Transverse colon (tissue), 4 donors: ENCODE data around the gene BSND. TPM values are rescaled to one million over a fixed set of nuclear protein-coding genes. Genes with fewer than 3 reads are reported as not detected.

Source experiments
- DNase-seq: peaks from one replicate; pipeline ENCODE4 v3.0.0-alpha.2; 2019
- H3K27ac ChIP-seq, 4 donors: fragments of 200-600 bp; sonication (generic); 2 replicates each; pipeline ENCODE4 v1.5.1; 2016 to 2018; ENCODE audit warnings: inconsistent platforms in 4 of 4
- H3K27me3 ChIP-seq: fragments of 200-600 bp; sonication (generic); 2 replicates; pipeline ENCODE4 v1.5.1; 2017; ENCODE audit warnings: inconsistent platforms
- H3K36me3 ChIP-seq, 4 donors: fragments of 200-600 bp; sonication (generic); 2 replicates each; pipeline ENCODE4 v1.5.1; 2017 to 2019; ENCODE audit warnings: inconsistent platforms in 4 of 4
- H3K4me1 ChIP-seq, 4 donors: fragments of 200-600 bp; sonication (generic); 2 replicates each; pipeline ENCODE4 v1.5.1; 2017 to 2020; ENCODE audit warnings: inconsistent platforms in 4 of 4
- H3K4me3 ChIP-seq, 4 donors: fragments of 200-600 bp; sonication (generic); 1 replicate in 1 of 4; 2 replicates in 3 of 4; pipeline versions ENCODE4 v1.5.1 to v1.6.1; 2017 to 2019; ENCODE audit warnings: inconsistent platforms in 4 of 4
- H3K9me3 ChIP-seq, 2 donors: fragments of 200-600 bp; sonication (generic); 2 replicates each; pipeline ENCODE4 v1.5.1; 2017 to 2019; ENCODE audit warnings: inconsistent platforms in 2 of 2
- CTCF ChIP-seq, 5 experiments: fragments of 200-600 bp in 3 of 5; fragments of 450-650 bp in 2 of 5; sonication (generic) in 3 of 5; IDR thresholded peaks; 1 replicate in 2 of 5; 2 replicates in 3 of 5; pipeline ENCODE4 v1.5.1; 2016 to 2017; ENCODE audit warnings: antibody characterized with exemption in 5 of 5, inconsistent platforms in 3 of 5, mild to moderate bottlenecking in 2 of 5, moderate library complexity in 1 of 5
- EP300 ChIP-seq: sonication (generic); formaldehyde crosslinking; IDR thresholded peaks from one replicate; pipeline ENCODE4 v1.6.1; 2017; ENCODE audit warnings: antibody characterized with exemption, low read depth
- POLR2A ChIP-seq: fragments of 450-650 bp; IDR thresholded peaks from one replicate; pipeline ENCODE4 v1.6.1; 2016; ENCODE audit warnings: antibody characterized with exemption, mild to moderate bottlenecking, moderate library complexity
- POLR2AphosphoS5 ChIP-seq, 3 donors: sonication (generic); formaldehyde crosslinking; IDR thresholded peaks; one replicate each; pipeline ENCODE4 v1.6.1; 2016; ENCODE audit warnings: antibody characterized with exemption in 3 of 3
- WGBS, 2 donors: methylation state at CpG; one replicate each; pipeline ENCODE4 v1.1.5; 2018; ENCODE audit warnings: low coverage in 1 of 2; 5-methylcytosine and 5-hydroxymethylcytosine counted together
- in situ Hi-C, 4 donors: fragments of 200-750 bp; cut with MboI; loops; one replicate each; pipeline versions ENCODE4 v1.15.0 to v1.15.1; 2017; ENCODE audit warnings: low sequenced_read_pairs in 3 of 4, low pct_ligation_motif_present in 1 of 4, low pct_unique_long_range_greater_than_20kb in 1 of 4
- intact Hi-C: fragments of 100-400 bp; cut with DNase I; formaldehyde crosslinking; loops from one replicate; pipeline ENCODE4 v1.15.1; 2023; ENCODE audit warnings: low total_unique reads
- total RNA-seq, 4 donors: library from RNA; depleted of rRNA; stranded (reverse); fragments of >200 nt; gene quantifications; one replicate each; pipeline ENCODE4 v1.1.0, GENCODE V29; 2016

The BSND gene
- total RNA-seq, 4 donors from 2014 or later = not detected

GRCh38 chr1:54996359-54996868, 2.3 kb upstream of the BSND start:
- WGBS, 2 donors = 0 to 2% methylated on average over 1 to 23 of the region's 23 CpGs
- Histone ChIP-seq H3K36me3 (no peaks in the 10 kb centered on the region), H3K4me1 (peaks cover 0 to 11% (median 10%) of the 10 kb centered on the region in 4 donors), H3K4me3 (no peak overlapping the region), H3K27ac (no peak overlapping the region), H3K27me3 (peaks cover 36% of the 10 kb centered on the region), H3K9me3 (no peaks in the 10 kb centered on the region)
- intact Hi-C loops = loop anchor here (2.0 kb wide), 1 partner anchor 46 kb away; no protein-coding TSS in a partner anchor
- peak; percentile 84 for DNase-seq
- in situ Hi-C loops = loop anchor here in 3 of 4 donors (5.0 kb wide), 2 partner anchors 44 to 49 kb away; no protein-coding TSS in a partner anchor
- peak; percentile 77 to 91 (median 88) for TF ChIP-seq CTCF (IDR thresholded peaks at IDR 0.05)
- no peak for TF ChIP-seq POLR2A

- peak overlapping the region in 1 of 4 donors; percentile 20 for H3K4me3 ChIP-seq
- H3K27me3 ChIP-seq = peaks cover 36% of the 10 kb centered on the region
- no peak for DNase-seq
- peaks cover 0 to 11% (median 10%) of the 10 kb centered on the region in 4 donors for H3K4me1 ChIP-seq
- H3K27ac ChIP-seq = no peak overlapping the region
- H3K36me3 ChIP-seq = no peaks in the 10 kb centered on the region
- TF ChIP-seq CTCF (IDR thresholded peaks at IDR 0.05) (no peak), POLR2A (no peak), EP300 (no peak), POLR2AphosphoS5 (IDR thresholded peaks at IDR 0.05) (no peak)
- in situ Hi-C loops (loop anchor here in 3 of 4 donors (5.0 kb wide), 2 partner anchors 45 to 50 kb away; no protein-coding TSS in a partner anchor), intact Hi-C loops (loop anchor here (2.0 kb wide), 1 partner anchor 46 kb away; no protein-coding TSS in a partner anchor)
- no peaks in the 10 kb centered on the region for H3K9me3 ChIP-seq
- 9 to 25% methylated on average over 9 to 46 of the region's 46 CpGs for WGBS, 2 donors
Observed at GRCh38 chr1:54996869-54997710, 1.6 kb upstream of the BSND start.

- Histone ChIP-seq H3K36me3 (no peaks in the 10 kb centered on the region), H3K9me3 (no peaks in the 10 kb centered on the region), H3K27me3 (peaks cover 36% of the 10 kb centered on the region), H3K4me1 (peaks cover 0 to 11% (median 10%) of the 10 kb centered on the region in 4 donors), H3K27ac (no peak overlapping the region), H3K4me3 (no peak overlapping the region)
- DNase-seq = no peak
- intact Hi-C loops = loop anchor here (2.0 kb wide), 1 partner anchor 47 kb away; no protein-coding TSS in a partner anchor
- TF ChIP-seq CTCF (IDR thresholded peaks at IDR 0.05) = no peak
- no peak for TF ChIP-seq EP300
- TF ChIP-seq POLR2AphosphoS5 (IDR thresholded peaks at IDR 0.05) = no peak
- no peak for TF ChIP-seq POLR2A
- WGBS, 2 donors = 80 to 89% methylated on average over 1 to 6 of the region's 6 CpGs
- in situ Hi-C loops = loop anchor here in 3 of 4 donors (5.0 kb wide), 2 partner anchors 45 to 50 kb away; no protein-coding TSS in a partner anchor
Observed at GRCh38 chr1:54997711-54997986, 1.1 kb upstream of the BSND start.

- intact Hi-C loops = no loop called here
- in situ Hi-C loops = loop anchor here in 3 of 4 donors (5.0 kb wide), 2 partner anchors 46 to 51 kb away; no protein-coding TSS in a partner anchor
- Histone ChIP-seq H3K9me3 (no peaks in the 10 kb centered on the region), H3K27ac (no peak overlapping the region), H3K36me3 (no peaks in the 10 kb centered on the region), H3K27me3 (peaks cover 36% of the 10 kb centered on the region), H3K4me1 (peaks cover 0 to 11% (median 10%) of the 10 kb centered on the region in 4 donors), H3K4me3 (no peak overlapping the region)
- TF ChIP-seq POLR2AphosphoS5 (IDR thresholded peaks at IDR 0.05) (no peak), POLR2A (no peak), CTCF (IDR thresholded peaks at IDR 0.05) (no peak), EP300 (no peak)
- no peak for DNase-seq
- WGBS, 2 donors = 85% methylated on average over 6 of the region's 6 CpGs; no CpG with 5 or more reads in 1 of the 2 donors
Observed at GRCh38 chr1:54998100-54998499, 633 bp upstream of the BSND start.
